ENCODE measurements around the gene SPAG16. TPM values are rescaled to one million over a fixed set of nuclear protein-coding genes. Genes with fewer than 3 reads are reported as not detected.

SPAG16 gene
- total RNA-seq, 1 experiment from 2014 or later, result 17.3 TPM

DNA sequence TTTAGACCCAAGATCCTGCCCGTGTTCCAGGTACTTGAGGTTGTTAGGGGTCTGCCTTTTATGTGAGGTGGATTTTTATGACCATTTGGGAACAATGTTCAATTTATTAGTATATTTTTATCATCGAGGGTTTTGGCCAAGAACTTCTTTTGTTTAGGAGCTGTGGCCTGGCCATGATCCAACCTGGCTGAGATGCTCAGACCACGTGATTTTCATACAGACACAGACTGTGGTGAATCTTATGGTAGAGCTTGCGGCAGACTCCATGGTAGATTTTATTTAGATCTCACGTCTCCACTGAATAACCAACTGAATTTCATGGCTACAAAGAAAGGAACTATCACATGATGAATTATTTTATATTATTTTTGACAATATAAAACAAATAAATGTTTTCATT lies 721.1 kb downstream of the SPAG16 start:
- no peak overlapping the region for H3K4me3 Mint-ChIP-seq
- H3T11ph ChIP-seq (ENCODE audit: low read length), result no peak overlapping the region
- no peaks in the 10 kb centered on the region for H3K79me2 ChIP-seq (ENCODE audit: insufficient read depth, low read length)
- no peak overlapping the region for H2AFZ ChIP-seq (ENCODE audit: low read length)
- peaks cover 6 to 7% of the 10 kb centered on the region in 2 experiments for H3K9me3 Mint-ChIP-seq
- no peak overlapping the region for H4K8ac ChIP-seq (replicated peaks; ENCODE audit: insufficient read length, low read depth, low read length)
- H4K20me1 ChIP-seq (ENCODE audit: control insufficient read depth, insufficient read depth, insufficient read length), result no peaks in the 10 kb centered on the region
- no peak overlapping the region for H3K18ac ChIP-seq (ENCODE audit: insufficient read length, low read depth, low read length)
- no peaks in the 10 kb centered on the region for H3K27me3 Mint-ChIP-seq (ENCODE audit: low read depth)
- no peak overlapping the region for H2BK5ac ChIP-seq (ENCODE audit: insufficient read length, low read length)
- no CpG with 5 or more reads among the region's 5 CpGs for WGBS (ENCODE audit: extremely low coverage, insufficient read length, low lambda C conversion rate)
- H3K56ac ChIP-seq (ENCODE audit: insufficient read length, low read depth, low read length), result no peak overlapping the region
- H3K36me3 Mint-ChIP-seq (ENCODE audit: insufficient read depth in 1 of 3, low read depth in 3 of 3), result peaks cover 0 to 9% (median 4%) of the 10 kb centered on the region in 3 experiments; a peak in 2 of 7 replicates
- DNase-seq, result no peak
- H3K4ac ChIP-seq (ENCODE audit: low read depth, low read length), result no peak overlapping the region
- no peak overlapping the region for H3K9ac ChIP-seq (ENCODE audit: extremely low read depth, insufficient read length, low read length)
- no peak overlapping the region for H3K27ac Mint-ChIP-seq
- no peak overlapping the region for H3K14ac ChIP-seq (ENCODE audit: insufficient read depth, low read length)
- no peak overlapping the region for H3K27ac ChIP-seq (ENCODE audit: insufficient read length, low read depth, low read length)
- no peak overlapping the region for H4K91ac ChIP-seq (ENCODE audit: insufficient read length, low read depth, low read length)
- H3K9me3 ChIP-seq (ENCODE audit: control insufficient read depth, low read depth, low read length), result no peaks in the 10 kb centered on the region
- H3K23ac ChIP-seq (ENCODE audit: insufficient read length, low read depth, low read length), result no peak overlapping the region
- no peak overlapping the region for H2BK15ac ChIP-seq (ENCODE audit: low read depth, low read length)
- no peak overlapping the region for H2AK5ac ChIP-seq (ENCODE audit: insufficient read length, low read length)
- no peaks in the 10 kb centered on the region for H3K27me3 ChIP-seq (ENCODE audit: insufficient read depth, low read length)
- no peak overlapping the region for H2BK12ac ChIP-seq (ENCODE audit: insufficient read length, low read depth, low read length)
- H3K4me2 ChIP-seq (ENCODE audit: insufficient read depth, insufficient read length, low read length), result no peak overlapping the region
- H3K23me2 ChIP-seq (ENCODE audit: insufficient read length, low read depth, low read length, poor library complexity, severe bottlenecking), result no peaks in the 10 kb centered on the region
- TF ChIP-seq, protein P1, sequence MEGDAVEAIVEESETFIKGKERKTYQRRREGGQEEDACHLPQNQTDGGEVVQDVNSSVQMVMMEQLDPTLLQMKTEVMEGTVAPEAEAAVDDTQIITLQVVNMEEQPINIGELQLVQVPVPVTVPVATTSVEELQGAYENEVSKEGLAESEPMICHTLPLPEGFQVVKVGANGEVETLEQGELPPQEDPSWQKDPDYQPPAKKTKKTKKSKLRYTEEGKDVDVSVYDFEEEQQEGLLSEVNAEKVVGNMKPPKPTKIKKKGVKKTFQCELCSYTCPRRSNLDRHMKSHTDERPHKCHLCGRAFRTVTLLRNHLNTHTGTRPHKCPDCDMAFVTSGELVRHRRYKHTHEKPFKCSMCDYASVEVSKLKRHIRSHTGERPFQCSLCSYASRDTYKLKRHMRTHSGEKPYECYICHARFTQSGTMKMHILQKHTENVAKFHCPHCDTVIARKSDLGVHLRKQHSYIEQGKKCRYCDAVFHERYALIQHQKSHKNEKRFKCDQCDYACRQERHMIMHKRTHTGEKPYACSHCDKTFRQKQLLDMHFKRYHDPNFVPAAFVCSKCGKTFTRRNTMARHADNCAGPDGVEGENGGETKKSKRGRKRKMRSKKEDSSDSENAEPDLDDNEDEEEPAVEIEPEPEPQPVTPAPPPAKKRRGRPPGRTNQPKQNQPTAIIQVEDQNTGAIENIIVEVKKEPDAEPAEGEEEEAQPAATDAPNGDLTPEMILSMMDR (conservative IDR thresholded peaks at IDR 0.05), result no peak
- no peaks in the 10 kb centered on the region for H3K79me1 ChIP-seq (ENCODE audit: insufficient read depth, low read depth, low read length, poor library complexity, severe bottlenecking)
- H4K5ac ChIP-seq (ENCODE audit: insufficient read length, low read depth, low read length), result no peak overlapping the region
- H2BK120ac ChIP-seq (ENCODE audit: low read depth, low read length, poor library complexity, severe bottlenecking), result no peak overlapping the region
- H2BK20ac ChIP-seq (ENCODE audit: low read depth, low read length, poor library complexity, severe bottlenecking), result no peak overlapping the region
- H3K4me1 ChIP-seq (ENCODE audit: insufficient read depth, low read length), result no peaks in the 10 kb centered on the region
- H3K4me1 Mint-ChIP-seq, result peaks cover 11 to 12% of the 10 kb centered on the region in 2 experiments

Data from H9 (cell line).